ENCODE results near the gene DPPA5. TPM values are rescaled to one million over a fixed set of nuclear protein-coding genes. Genes with fewer than 3 reads are reported as not detected.

The DPPA5 gene, protein sequence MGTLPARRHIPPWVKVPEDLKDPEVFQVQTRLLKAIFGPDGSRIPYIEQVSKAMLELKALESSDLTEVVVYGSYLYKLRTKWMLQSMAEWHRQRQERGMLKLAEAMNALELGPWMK
- not detected in 2 replicates for total RNA-seq (2016; rRNA removed; fragmentation: Illumina TruSeq; extraction: Trizol)
- total RNA-seq (2016; cell fraction: cytosol; rRNA removed; fragmentation: Illumina TruSeq; extraction: Trizol; ENCODE audit: low read depth), result not detected in 2 replicates
- total RNA-seq (2016; cell fraction: insoluble cytoplasmic fraction; rRNA removed; fragmentation: Illumina TruSeq; extraction: Trizol), result not detected in 2 replicates
- not detected in 2 replicates for total RNA-seq (2016; cell fraction: membrane; rRNA removed; fragmentation: Illumina TruSeq; extraction: Trizol)
- not detected in 2 replicates for total RNA-seq (2016; cell fraction: nucleus; rRNA removed; fragmentation: Illumina TruSeq; extraction: Trizol)
- not detected in 2 replicates for polyA plus RNA-seq (2011; rRNA removed)
- not detected in 2 replicates for polyA plus RNA-seq (2011; cell fraction: cytosol; rRNA removed)
- not detected in 2 replicates for polyA plus RNA-seq (2011; cell fraction: nucleus; rRNA removed)
- polyA plus RNA-seq (2012), result not detected in 2 replicates
- not detected in 2 replicates for polyA plus RNA-seq (2016; cell fraction: cytosol; fragmentation: Illumina TruSeq; extraction: Trizol; ENCODE audit: low read depth)
- not detected in 2 replicates for polyA plus RNA-seq (2016; cell fraction: insoluble cytoplasmic fraction; fragmentation: Illumina TruSeq; extraction: Trizol; ENCODE audit: low read depth)
- polyA plus RNA-seq (2016; cell fraction: membrane; fragmentation: Illumina TruSeq; extraction: Trizol; ENCODE audit: low read depth), result not detected in 2 replicates
- polyA plus RNA-seq (2016; cell fraction: nucleus; fragmentation: Illumina TruSeq; extraction: Trizol; ENCODE audit: insufficient read depth, low read depth), result not detected in 2 replicates
- not detected in 2 replicates for polyA minus RNA-seq (2011; rRNA and poly(A)+ RNA removed; ENCODE audit: low replicate concordance)
- polyA minus RNA-seq (2011; cell fraction: cytosol; rRNA and poly(A)+ RNA removed), result not detected in 2 replicates
- polyA minus RNA-seq (2011; cell fraction: nucleus; rRNA and poly(A)+ RNA removed), result not detected in 2 replicates
- not detected for Bru-seq, nascent RNA
- not detected for BruChase-seq, experiment 1, labeled RNA remaining after a 6-hour chase
- BruChase-seq, experiment 2, labeled RNA remaining after a 2-hour chase, result not detected
- long read RNA-seq, experiment 1, result 0 reads
- long read RNA-seq, experiment 2, result 0 reads

- Histone ChIP-seq H3K36me3 (replicated peaks in 1 of 2; ENCODE audit: control insufficient read depth in 1 of 2, insufficient read depth in 2 of 2, low read length in 2 of 2) (no peaks in the 10 kb centered on the region), H3K4me2 (ENCODE audit: low read depth, low read length) (no peak within 1 kb of the TSS), H4K20me1 (ENCODE audit: insufficient read depth, low read length) (no peaks in the 10 kb centered on the region), H3K9me3 (ENCODE audit: low read length) (no peaks in the 10 kb centered on the region), H3K4me3 (replicated peaks in 1 of 3; ENCODE audit: insufficient read depth in 1 of 3, low read depth in 2 of 3, low read length in 3 of 3) (no peak within 1 kb of the TSS), H3K27me3 (ENCODE audit: control insufficient read depth in 1 of 2, insufficient read depth in 2 of 2, low read length in 2 of 2) (peaks cover 0 to 13% of the 10 kb centered on the region in 2 experiments; a peak in 2 of 5 replicates), H3K9ac (ENCODE audit: insufficient read depth, low read depth, low read length) (no peak within 1 kb of the TSS), H2AFZ (ENCODE audit: low read length) (no peak within 1 kb of the TSS), H3K79me2 (ENCODE audit: insufficient read depth, low read length) (no peaks in the 10 kb centered on the region), H3K4me1 (ENCODE audit: insufficient read depth, low read length) (no peaks in the 10 kb centered on the region), H3K27ac (ENCODE audit: extremely low read length, insufficient read depth, low read length) (no peak within 1 kb of the TSS)
- CTCF ChIA-PET (ENCODE audit: low intra/inter-chr PET ratio, low total read pairs), result no interaction called here
- FAIRE-seq (no peak), ATAC-seq (no peak), DNase-seq (ENCODE audit: low spot score) (no peak)
- WGBS (ENCODE audit: low lambda C conversion rate), result 63% methylated on average over 37 of the region's 59 CpGs
- intact Hi-C loops (cut with micrococcal nuclease; ENCODE audit: unreplicated experiment) (no loop called here), in situ Hi-C loops (cut with HindIII; ENCODE audit: extremely low pct_ligation_motif_present, low pct_unique_long_range_greater_than_20kb) (no loop called here)
- POLR2A ChIA-PET, result no interaction called here
- TF ChIP-seq ZNF280D (CRISPR knock-in tag; IDR thresholded peaks at IDR 0.05), result no peak
- TF ChIP-seq HDAC2 (CRISPR knock-in tag; IDR thresholded peaks at IDR 0.05), result no peak
- no peak for TF ChIP-seq ZNF776 (CRISPR knock-in tag; IDR thresholded peaks at IDR 0.05)
- TF ChIP-seq, protein P1, sequence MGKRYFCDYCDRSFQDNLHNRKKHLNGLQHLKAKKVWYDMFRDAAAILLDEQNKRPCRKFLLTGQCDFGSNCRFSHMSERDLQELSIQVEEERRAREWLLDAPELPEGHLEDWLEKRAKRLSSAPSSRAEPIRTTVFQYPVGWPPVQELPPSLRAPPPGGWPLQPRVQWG (CRISPR knock-in tag; IDR thresholded peaks at IDR 0.05; ENCODE audit: borderline replicate concordance, low read depth), result no peak
- TF ChIP-seq ZNF773 (CRISPR knock-in tag; IDR thresholded peaks at IDR 0.05; ENCODE audit: borderline replicate concordance), result no peak
- no TSS peak for BruUV-seq (replicated peaks)
Measured at GRCh38 chr6:73353636-73354593, at the start of gene DPPA5. DPPA5 (minus strand) TSS chr6:73354276; CDS start chr6:73354225, 51 bp downstream.

Measured in HepG2 (cell line).